Naive thymus-derived CD8-positive, alpha-beta T cell (primary cell): ENCODE measurements around the gene TPD52L1. TPM values are rescaled to one million over a fixed set of nuclear protein-coding genes. Genes with fewer than 3 reads are reported as not detected.

Source experiments
- ATAC-seq, 2 donors: fragments of 150-1000 bp; cut with Tn5 transposase in 1 of 2; sonication (Bioruptor Pico), chemical (Tn5 transposase) in 1 of 2; 1 replicate in 1 of 2; 2 replicates in 1 of 2; pipeline ENCODE4 v1.10.0; 2021; ENCODE audit warnings: mild to moderate bottlenecking in 2 of 2, moderate library complexity in 2 of 2
- POLR2A ChIA-PET: fragments of 350-600 bp; sonication (Branson Sonifier 250); formaldehyde crosslinking; loops from one replicate; lab custom pipeline; 2021; ENCODE audit warnings: antibody characterized with exemption; lab: Charles Lee
- DNase-seq, 10 donors: peaks; one replicate each; pipeline versions ENCODE4 v3.0.0 to v3.0.0-alpha.2; 2020 to 2022
- H3K27ac Mint-ChIP-seq, 10 donors: one replicate each; pipeline ENCODE4 v1.8.0; 2020 to 2022; ENCODE audit warnings: mild to moderate bottlenecking in 10 of 10, mixed read lengths in 10 of 10, moderate library complexity in 4 of 10, inconsistent platforms in 1 of 10
- H3K27me3 Mint-ChIP-seq, 5 donors: one replicate each; pipeline ENCODE4 v1.8.0; 2021 to 2022; ENCODE audit warnings: mixed read lengths in 5 of 5
- H3K36me3 Mint-ChIP-seq, 3 donors: one replicate each; pipeline ENCODE4 v1.8.0; 2020 to 2022; ENCODE audit warnings: mixed read lengths in 3 of 3, mild to moderate bottlenecking in 2 of 3, inconsistent platforms in 1 of 3
- H3K4me1 Mint-ChIP-seq, 4 donors: one replicate each; pipeline ENCODE4 v1.8.0; 2021 to 2022; ENCODE audit warnings: mixed read lengths in 4 of 4
- H3K4me3 Mint-ChIP-seq, 10 donors: one replicate each; pipeline ENCODE4 v1.8.0; 2020 to 2022; ENCODE audit warnings: mild to moderate bottlenecking in 10 of 10, mixed read lengths in 10 of 10, moderate library complexity in 6 of 10, inconsistent platforms in 1 of 10
- H3K9me3 Mint-ChIP-seq, 9 donors: one replicate each; pipeline ENCODE4 v1.8.0; 2020 to 2022; ENCODE audit warnings: mixed read lengths in 9 of 9, mild to moderate bottlenecking in 3 of 9, inconsistent platforms in 1 of 9, moderate library complexity in 1 of 9
- polyA plus RNA-seq, 3 donors: library from polyadenylated mRNA; unstranded; fragments of 300-500 nt; fragmentation: Illumina TruSeq; gene quantifications; one replicate each; pipeline ENCODE4 v1.2.3, GENCODE V29; 2021
- total RNA-seq, 8 experiments: library from RNA in 2 of 8; stranded (reverse) in 2 of 8; gene quantifications; one replicate each; pipeline ENCODE4 v1.2.3 and lab custom pipeline; 2021 to 2026

TPD52L1 gene
- total and polyA plus RNA-seq, 5 experiments from 2014 or later, result not detected

DNA sequence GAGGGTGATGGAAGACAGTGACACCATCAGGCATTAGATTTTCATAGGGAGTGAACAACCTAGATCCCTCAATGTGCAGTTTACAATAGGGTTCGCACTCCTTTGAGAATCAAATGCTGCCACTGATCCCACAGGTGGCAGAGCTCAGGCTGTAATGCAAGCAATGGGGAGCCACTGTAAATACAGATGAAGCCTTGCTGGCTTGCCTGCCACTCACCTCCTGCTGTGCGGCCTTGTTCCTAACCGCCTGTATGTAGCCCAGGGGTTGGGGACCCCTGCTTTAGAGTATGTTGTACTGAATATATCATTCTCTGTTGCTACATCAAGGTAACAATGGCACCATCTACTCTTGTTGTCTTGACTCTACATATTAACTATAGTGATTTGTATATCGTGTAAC is 37.1 kb downstream of the TPD52L1 start:
- Mint-ChIP-seq H3K4me3 (no peak overlapping the region), H3K36me3 (no peaks in the 10 kb centered on the region), H3K27ac (no peak overlapping the region), H3K4me1 (peaks cover 0 to 1% (median under 1%) of the 10 kb centered on the region in 4 donors), H3K27me3 (peaks cover 0 to 9% (median 4%) of the 10 kb centered on the region in 5 donors), H3K9me3 (no peaks in the 10 kb centered on the region)
- DNase-seq, result no peak
- ATAC-seq, result no peak
- POLR2A ChIA-PET, result no interaction called here

DNA sequence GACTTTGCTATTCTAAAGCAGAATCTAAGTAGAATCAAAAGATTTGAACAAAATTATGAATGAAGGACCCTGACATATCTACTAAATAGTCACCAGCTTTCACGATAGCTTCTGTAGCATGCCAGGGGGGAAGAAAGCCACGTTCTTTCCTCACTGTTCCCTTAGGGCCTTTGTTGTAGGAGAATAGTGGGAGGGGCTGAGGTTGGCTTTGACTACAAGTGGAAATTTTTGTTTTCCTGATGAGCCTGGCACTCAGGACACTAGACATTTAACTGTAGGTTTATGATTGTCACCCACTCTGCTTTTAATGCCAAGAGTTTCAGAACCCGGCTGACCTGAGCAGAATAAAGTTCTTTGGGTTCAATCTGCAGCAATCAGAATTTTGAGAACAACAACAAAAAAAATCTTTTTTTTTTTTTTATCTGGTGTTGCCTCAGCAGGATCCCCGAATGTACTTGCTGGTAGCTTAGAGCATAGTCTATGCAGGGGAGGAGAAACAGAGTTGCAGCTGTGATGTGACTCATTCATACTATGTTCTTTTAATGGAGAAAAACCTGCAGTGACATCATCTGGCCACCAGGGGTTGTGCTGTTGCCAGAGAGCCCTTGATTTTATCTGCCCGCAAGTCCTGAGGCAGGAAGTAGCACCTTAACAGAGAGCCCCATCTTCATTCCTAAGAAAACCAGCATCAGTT is 38.5 kb downstream of the TPD52L1 start:
- DNase-seq, result peak; percentile 6 to 72 (median 38)
- Mint-ChIP-seq H3K4me1 (peaks cover 0 to 1% (median under 1%) of the 10 kb centered on the region in 4 donors), H3K36me3 (no peaks in the 10 kb centered on the region), H3K9me3 (no peaks in the 10 kb centered on the region), H3K27ac (no peak overlapping the region), H3K4me3 (no peak overlapping the region), H3K27me3 (peaks cover 0 to 17% (median 6%) of the 10 kb centered on the region in 5 donors)
- POLR2A ChIA-PET, result no interaction called here
- peak; percentile 73 to 75 for ATAC-seq

DNA sequence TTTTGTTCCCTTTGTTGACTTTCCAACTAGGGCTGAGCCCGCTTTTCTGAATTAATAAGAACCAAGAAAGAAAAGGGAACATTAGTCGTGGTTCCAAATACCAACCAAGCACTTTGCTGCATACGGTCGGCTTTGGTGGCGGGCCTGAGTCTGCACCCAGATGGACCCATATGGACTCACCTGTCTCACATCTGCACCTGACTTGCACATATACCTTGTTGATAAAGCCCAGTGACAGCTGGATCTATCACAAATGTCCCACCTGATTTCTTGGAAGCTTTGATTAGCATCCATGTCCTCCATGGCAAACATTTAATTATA is 39.0 kb downstream of the TPD52L1 start:
- POLR2A ChIA-PET, result no interaction called here
- no peak for ATAC-seq
- Mint-ChIP-seq H3K36me3 (no peaks in the 10 kb centered on the region), H3K27me3 (peaks cover 0 to 22% (median 6%) of the 10 kb centered on the region in 5 donors), H3K9me3 (no peaks in the 10 kb centered on the region), H3K27ac (no peak overlapping the region), H3K4me3 (no peak overlapping the region), H3K4me1 (peaks cover 0 to 1% (median under 1%) of the 10 kb centered on the region in 4 donors)
- DNase-seq, result no peak

DNA sequence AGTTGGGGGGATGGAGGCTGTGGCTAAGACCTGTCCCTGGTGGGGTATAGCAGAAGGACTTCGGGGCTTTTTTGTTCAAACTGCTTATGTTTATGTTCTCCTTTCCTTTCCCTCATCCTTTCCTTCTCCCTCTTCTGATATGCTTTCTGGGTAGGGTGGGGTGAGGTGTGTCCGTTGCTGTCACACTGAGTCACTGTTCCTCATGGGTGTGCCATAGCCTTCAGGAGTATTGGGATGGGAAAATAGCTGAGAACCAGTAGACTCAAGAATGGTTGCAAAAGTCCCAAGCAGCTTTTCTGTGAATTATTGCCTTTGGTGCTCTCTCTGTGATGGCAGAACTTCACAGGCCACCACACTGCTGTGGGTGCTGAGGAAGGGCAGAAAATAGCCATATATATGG is 39.6 kb downstream of the TPD52L1 start:
- H3K36me3 Mint-ChIP-seq, result no peaks in the 10 kb centered on the region
- no peak overlapping the region for H3K4me3 Mint-ChIP-seq
- DNase-seq, result no peak
- no peak overlapping the region for H3K27ac Mint-ChIP-seq
- peaks cover 0 to 1% (median under 1%) of the 10 kb centered on the region in 4 donors for H3K4me1 Mint-ChIP-seq
- H3K27me3 Mint-ChIP-seq, result peaks cover 0 to 23% (median 6%) of the 10 kb centered on the region in 5 donors
- H3K9me3 Mint-ChIP-seq, result no peaks in the 10 kb centered on the region
- POLR2A ChIA-PET, result no interaction called here
- no peak for ATAC-seq

DNA sequence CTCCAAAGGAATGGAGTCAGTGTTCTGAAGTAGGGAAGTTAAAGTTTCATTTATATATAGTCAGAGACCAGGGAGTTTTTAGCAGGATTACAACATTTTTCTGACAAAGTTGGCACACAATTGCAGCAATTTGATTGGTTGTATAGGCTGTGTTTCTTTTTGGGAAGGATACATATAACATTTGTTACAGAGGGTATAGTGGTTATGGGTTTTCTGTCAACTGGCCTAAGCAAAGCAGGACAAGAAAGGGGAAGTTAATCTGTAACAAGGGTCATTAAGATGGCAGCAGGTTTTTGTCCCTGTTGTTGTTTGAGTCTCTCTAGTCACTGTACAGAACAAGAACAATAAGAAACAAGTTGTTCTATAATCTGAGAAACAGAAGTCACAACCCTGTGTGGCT is 41.4 kb downstream of the TPD52L1 start:
- H3K4me3 Mint-ChIP-seq, result no peak overlapping the region

DNA sequence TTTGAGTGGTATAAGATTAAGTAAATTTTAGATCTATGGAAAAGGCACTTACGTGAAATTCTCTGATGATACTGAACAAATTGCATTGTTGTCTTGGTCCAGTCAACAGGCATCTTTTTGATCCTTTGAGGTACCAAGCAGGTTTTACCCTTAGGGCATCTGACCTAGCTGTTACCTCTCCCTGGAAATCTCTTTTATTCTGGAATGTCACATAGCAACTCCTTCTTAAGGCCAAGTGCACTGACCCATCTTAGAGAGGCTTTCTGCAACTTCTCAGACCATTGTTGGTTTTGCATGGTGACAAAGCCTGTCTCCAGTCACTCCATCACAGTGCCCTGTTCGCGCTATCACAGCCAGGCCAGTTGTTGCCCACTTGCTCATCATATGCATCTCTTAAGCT is 42.0 kb downstream of the TPD52L1 start:
- DNase-seq (no peak), ATAC-seq (no peak)
- Mint-ChIP-seq H3K27ac (peak overlapping the region in 1 of 10 donors; percentile 23), H3K4me3 (no peak overlapping the region), H3K4me1 (peaks cover 0 to 1% (median under 1%) of the 10 kb centered on the region in 4 donors), H3K9me3 (no peaks in the 10 kb centered on the region), H3K27me3 (peaks cover 0 to 23% (median 7%) of the 10 kb centered on the region in 5 donors), H3K36me3 (no peaks in the 10 kb centered on the region)
- POLR2A ChIA-PET, result no interaction called here

More for the DNA sequence above, 41.4 kb downstream of the TPD52L1 start:
- Mint-ChIP-seq H3K9me3 (no peaks in the 10 kb centered on the region), H3K27me3 (peaks cover 0 to 23% (median 6%) of the 10 kb centered on the region in 5 donors), H3K27ac (no peak overlapping the region), H3K36me3 (no peaks in the 10 kb centered on the region), H3K4me1 (peaks cover 0 to 1% (median under 1%) of the 10 kb centered on the region in 4 donors)
- ATAC-seq (no peak), DNase-seq (no peak)
- POLR2A ChIA-PET, result no interaction called here

DNA sequence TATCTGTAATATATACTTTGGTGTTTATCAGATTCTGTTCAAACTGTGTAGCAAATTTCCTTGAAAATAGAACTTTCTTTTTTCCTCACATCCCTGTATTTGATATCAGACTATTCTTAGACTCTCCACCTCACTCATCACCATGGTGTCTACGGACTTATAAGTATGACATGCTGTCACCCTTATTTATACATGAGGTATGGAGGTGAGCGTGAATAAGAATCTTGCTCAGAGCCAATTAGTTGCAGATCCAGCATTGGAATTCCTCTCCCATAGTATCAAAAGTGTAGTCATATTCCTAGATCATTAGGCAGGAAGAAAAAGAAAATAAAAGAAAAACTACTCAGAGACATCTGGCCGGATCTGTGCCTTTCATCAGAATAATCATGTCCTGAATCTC is 43.0 kb downstream of the TPD52L1 start:
- H3K4me3 Mint-ChIP-seq, result no peak overlapping the region
- H3K4me1 Mint-ChIP-seq, result peaks cover 0 to 1% (median under 1%) of the 10 kb centered on the region in 4 donors
- no peaks in the 10 kb centered on the region for H3K36me3 Mint-ChIP-seq
- H3K27ac Mint-ChIP-seq, result no peak overlapping the region
- DNase-seq (no peak), ATAC-seq (no peak)
- POLR2A ChIA-PET, result no interaction called here
- no peaks in the 10 kb centered on the region for H3K9me3 Mint-ChIP-seq
- peaks cover 0 to 15% (median 4%) of the 10 kb centered on the region in 5 donors for H3K27me3 Mint-ChIP-seq

DNA sequence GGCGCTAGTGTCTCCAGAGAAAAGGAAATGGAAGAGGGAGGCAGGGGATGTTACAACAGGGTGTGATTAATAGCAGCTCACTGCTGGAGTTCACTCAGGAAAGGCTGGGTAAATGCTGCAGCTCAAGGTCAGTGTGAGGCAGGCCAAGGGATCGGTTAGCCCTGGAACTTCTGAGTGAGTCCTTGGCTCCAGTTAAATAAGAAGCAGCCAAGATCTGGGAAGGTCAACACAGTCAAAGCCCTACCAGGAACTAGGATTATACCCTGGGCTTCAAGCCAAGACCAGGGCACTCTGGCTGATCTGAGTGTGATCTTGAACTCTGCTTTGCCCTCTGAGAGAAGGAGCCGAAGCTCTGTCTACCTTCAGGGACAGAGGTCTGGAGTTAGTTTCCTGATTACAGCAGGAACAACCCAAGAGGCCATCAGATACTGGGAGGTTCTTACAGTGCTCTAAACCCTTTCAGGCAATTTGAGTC is 44.3 kb downstream of the TPD52L1 start:
- no peaks in the 10 kb centered on the region for H3K4me1 Mint-ChIP-seq

DNA sequence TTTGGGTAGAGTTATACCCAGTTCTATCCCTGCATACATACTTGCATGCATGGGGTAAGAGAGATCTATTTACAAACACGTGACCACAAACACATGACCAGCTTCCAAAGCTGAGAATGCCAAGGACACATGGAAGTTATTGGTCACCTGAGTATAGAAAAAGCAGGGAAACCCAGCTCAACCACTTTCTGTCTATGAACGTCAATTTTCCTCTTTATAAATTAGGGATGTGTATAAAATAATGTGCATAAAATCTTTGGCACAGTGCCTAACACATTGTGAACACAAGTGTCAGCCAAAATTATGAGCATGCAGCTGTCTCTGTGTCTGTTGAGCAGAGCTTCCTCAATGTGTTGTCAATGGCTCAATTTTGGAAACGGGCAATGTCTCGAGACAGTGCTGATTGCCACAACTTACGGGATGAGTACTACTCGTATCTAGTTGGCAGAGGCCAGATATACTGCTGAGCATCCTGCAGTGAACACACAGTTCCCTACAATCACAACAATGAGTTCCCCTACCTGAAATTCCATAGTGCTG is 44.9 kb downstream of the TPD52L1 start:
- ATAC-seq (no peak), DNase-seq (no peak)
- Mint-ChIP-seq H3K9me3 (no peaks in the 10 kb centered on the region), H3K27me3 (peaks cover 0 to 14% (median 4%) of the 10 kb centered on the region in 5 donors), H3K4me3 (no peak overlapping the region), H3K4me1 (no peaks in the 10 kb centered on the region), H3K36me3 (no peaks in the 10 kb centered on the region), H3K27ac (no peak overlapping the region)
- POLR2A ChIA-PET, result no interaction called here

More for the DNA sequence above, 44.3 kb downstream of the TPD52L1 start:
- peaks cover 0 to 14% (median 4%) of the 10 kb centered on the region in 5 donors for H3K27me3 Mint-ChIP-seq
- POLR2A ChIA-PET, result no interaction called here
- H3K4me3 Mint-ChIP-seq, result no peak overlapping the region
- peak overlapping the region in 1 of 10 donors; percentile 3 for H3K27ac Mint-ChIP-seq
- H3K36me3 Mint-ChIP-seq, result no peaks in the 10 kb centered on the region
- DNase-seq (no peak), ATAC-seq (no peak)
- no peaks in the 10 kb centered on the region for H3K9me3 Mint-ChIP-seq

DNA sequence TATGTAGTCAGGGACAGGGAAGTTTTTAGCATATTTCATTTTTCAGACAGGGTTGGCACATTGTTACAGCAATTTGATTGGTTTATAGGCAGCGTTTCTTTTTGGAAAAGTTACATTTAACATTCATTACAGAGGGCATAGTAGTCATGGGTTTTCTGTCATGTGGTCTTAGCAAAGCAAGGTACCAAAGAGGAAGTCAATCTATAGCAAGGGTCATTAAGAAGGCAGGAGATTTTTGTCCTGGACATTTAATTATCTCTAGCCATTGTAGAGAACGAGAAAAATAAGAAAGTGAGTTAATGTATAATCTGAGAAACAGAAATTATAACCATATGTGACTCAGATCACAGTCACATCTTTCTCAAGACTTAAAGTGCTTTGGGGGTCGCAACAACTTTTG is 47.4 kb downstream of the TPD52L1 start:
- H3K9me3 Mint-ChIP-seq, result no peaks in the 10 kb centered on the region
- H3K36me3 Mint-ChIP-seq, result no peaks in the 10 kb centered on the region
- POLR2A ChIA-PET, result no interaction called here
- H3K27ac Mint-ChIP-seq, result no peak overlapping the region
- H3K4me1 Mint-ChIP-seq, result no peaks in the 10 kb centered on the region
- H3K4me3 Mint-ChIP-seq, result no peak overlapping the region
- no peak for ATAC-seq
- DNase-seq, result no peak
- H3K27me3 Mint-ChIP-seq, result peaks cover 2 to 14% (median 4%) of the 10 kb centered on the region in 5 donors

DNA sequence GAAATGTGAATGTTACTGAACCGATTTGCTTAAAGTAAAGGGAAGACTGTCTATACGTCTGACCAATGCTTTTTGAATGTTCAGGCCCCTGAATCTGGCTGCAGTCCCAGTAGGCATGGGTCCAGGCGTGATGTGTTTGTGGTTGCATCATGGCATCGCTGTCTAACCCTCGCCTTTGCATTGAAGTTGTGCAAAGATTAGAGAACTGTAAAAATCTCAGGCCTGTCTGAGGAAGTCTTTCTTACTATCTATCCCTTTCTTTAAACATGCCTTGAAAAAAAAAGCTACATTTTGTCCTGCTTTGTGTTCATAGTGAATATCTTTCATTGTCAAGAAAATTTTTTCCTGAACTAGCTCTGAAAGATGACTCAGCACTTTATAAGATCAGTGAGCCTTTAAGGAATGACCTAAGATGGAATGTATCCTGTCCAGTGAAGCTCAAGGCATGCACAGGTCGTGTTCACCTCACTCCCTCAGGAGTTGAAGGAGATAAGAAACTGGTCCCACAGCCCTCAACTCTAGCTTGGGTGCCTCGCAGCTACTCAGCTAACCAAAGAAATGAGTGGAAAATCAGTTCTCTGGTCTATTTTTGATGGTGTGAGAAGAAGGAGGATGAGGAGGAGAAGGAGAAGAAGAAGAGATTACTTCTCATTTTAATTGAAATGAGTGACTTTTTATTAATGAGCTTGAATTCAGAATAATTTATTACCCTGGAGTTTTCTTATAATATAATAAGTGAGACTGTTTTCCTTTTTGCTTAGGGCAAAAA is 48.6 kb downstream of the TPD52L1 start:
- no peak overlapping the region for H3K27ac Mint-ChIP-seq
- ATAC-seq (no peak), DNase-seq (no peak)
- POLR2A ChIA-PET, result no interaction called here
- H3K27me3 Mint-ChIP-seq, result peaks cover 1 to 15% (median 8%) of the 10 kb centered on the region in 5 donors
- H3K36me3 Mint-ChIP-seq, result no peaks in the 10 kb centered on the region
- H3K9me3 Mint-ChIP-seq, result no peaks in the 10 kb centered on the region
- H3K4me3 Mint-ChIP-seq, result no peak overlapping the region
- H3K4me1 Mint-ChIP-seq, result no peaks in the 10 kb centered on the region

DNA sequence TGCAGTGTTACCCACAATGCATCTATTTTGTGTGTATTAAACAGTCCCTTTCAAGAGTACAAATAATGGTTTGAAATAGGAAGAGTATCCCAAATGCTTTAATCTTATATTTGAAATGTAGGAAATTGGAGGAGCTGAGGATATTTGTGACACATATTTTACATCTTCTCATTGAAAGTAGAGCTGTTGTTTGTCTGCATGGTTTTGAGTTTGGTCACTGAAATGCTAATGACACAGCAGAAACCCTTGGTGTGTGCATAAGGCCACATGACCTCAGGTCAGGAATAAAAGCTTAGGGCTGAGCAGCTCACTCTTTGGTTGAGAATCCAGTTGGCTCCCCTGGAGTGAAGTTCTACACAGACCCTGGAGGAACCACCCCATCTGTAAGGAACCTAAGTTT is 49.8 kb downstream of the TPD52L1 start:
- Mint-ChIP-seq H3K27me3 (peaks cover 1 to 10% (median 8%) of the 10 kb centered on the region in 5 donors), H3K4me1 (no peaks in the 10 kb centered on the region), H3K27ac (no peak overlapping the region), H3K36me3 (no peaks in the 10 kb centered on the region), H3K9me3 (no peaks in the 10 kb centered on the region), H3K4me3 (no peak overlapping the region)
- POLR2A ChIA-PET, result no interaction called here
- ATAC-seq, result no peak
- no peak for DNase-seq

DNA sequence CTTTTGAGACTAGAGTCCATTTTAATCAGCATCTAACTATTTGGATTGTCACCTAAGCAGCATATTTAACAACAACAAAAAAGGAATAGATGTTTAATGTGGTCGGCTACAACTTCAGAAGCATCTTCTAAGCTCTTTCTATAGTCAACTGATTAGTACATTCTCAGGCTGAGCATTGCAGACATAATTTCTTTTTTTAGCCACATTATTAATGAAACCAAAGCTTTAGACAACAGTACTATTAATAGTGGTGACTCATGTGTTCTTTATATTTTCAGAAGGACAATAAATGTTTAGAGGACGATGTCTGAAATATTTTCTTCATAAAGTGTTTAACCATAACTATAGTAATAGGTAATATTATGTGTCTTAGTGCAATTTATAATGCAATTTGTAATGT is 52.4 kb downstream of the TPD52L1 start:
- no peaks in the 10 kb centered on the region for H3K9me3 Mint-ChIP-seq
- POLR2A ChIA-PET, result no interaction called here
- no peak for DNase-seq
- ATAC-seq, result no peak
- no peak overlapping the region for H3K4me3 Mint-ChIP-seq
- H3K27me3 Mint-ChIP-seq, result peaks cover 1 to 10% (median 6%) of the 10 kb centered on the region in 5 donors
- no peaks in the 10 kb centered on the region for H3K36me3 Mint-ChIP-seq
- H3K27ac Mint-ChIP-seq, result no peak overlapping the region
- H3K4me1 Mint-ChIP-seq, result no peaks in the 10 kb centered on the region
